ENCODE data around the gene MRPL10.

- TF ChIP-seq CTCF (IDR thresholded peaks at IDR 0.05) (no peak), POLR2AphosphoS5 (IDR thresholded peaks at IDR 0.05) (no peak)
Observed at GRCh38 chr17:47806913-47807255, 24.5 kb downstream of the MRPL10 start.

Measured in gastroesophageal sphincter (tissue), 3 donors.